HL-60 (cell line): ENCODE data around the gene CNTRL.

ENCODE experiments used
- GABPA ChIP-seq: IDR thresholded peaks from 2 replicates; pipeline ENCODE4 v1.6.1; 2012; ENCODE audit warnings: low read depth
- SPI1 ChIP-seq: IDR thresholded peaks from 2 replicates; pipeline ENCODE4 v1.6.1; 2012; ENCODE audit warnings: low read depth, mild to moderate bottlenecking, borderline replicate concordance
- TF ChIP-seq, protein P1 (sequence below): IDR thresholded peaks from one replicate; pipeline ENCODE4 v1.5.1; 2011; ENCODE audit warnings: low read length, control low read depth, inconsistent platforms; ENCODE audit not compliant: insufficient read depth
- TF ChIP-seq, protein P2 (sequence below): IDR thresholded peaks from 2 replicates; pipeline ENCODE4 v1.6.1; 2012; ENCODE audit warnings: low read depth; ENCODE audit not compliant: insufficient replicate concordance

DNA sequence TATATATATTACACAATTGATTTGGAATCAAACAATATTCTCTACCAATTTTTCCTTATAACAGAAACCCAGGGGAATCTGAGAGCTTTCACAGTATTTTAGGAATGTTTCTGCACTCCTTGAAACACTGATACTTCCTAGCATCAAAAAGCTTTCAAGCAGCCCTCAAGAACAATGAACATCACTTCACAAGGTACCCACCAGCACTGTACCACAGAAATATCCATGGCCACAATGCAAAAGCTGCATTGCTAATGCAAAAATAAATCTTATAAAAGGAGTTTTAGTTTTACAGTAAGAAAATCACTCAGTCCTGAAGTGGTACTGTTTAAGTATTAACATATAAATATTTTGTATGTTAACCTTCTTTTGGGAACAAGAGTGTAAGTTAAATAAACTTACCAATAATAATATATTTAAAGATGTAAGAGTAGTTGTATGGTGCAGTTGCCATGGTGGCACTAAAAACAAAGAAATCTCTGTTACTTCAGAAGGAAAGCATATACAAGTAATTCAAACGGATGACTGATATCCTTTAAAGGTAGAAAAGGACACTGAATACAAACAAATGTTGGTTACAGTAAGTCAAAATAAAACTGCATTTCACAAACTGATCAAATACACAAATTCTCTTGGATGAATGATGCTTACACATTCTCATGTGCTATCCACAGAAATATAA, 118.3 kb downstream of the CNTRL start:
- TF ChIP-seq, protein P1, sequence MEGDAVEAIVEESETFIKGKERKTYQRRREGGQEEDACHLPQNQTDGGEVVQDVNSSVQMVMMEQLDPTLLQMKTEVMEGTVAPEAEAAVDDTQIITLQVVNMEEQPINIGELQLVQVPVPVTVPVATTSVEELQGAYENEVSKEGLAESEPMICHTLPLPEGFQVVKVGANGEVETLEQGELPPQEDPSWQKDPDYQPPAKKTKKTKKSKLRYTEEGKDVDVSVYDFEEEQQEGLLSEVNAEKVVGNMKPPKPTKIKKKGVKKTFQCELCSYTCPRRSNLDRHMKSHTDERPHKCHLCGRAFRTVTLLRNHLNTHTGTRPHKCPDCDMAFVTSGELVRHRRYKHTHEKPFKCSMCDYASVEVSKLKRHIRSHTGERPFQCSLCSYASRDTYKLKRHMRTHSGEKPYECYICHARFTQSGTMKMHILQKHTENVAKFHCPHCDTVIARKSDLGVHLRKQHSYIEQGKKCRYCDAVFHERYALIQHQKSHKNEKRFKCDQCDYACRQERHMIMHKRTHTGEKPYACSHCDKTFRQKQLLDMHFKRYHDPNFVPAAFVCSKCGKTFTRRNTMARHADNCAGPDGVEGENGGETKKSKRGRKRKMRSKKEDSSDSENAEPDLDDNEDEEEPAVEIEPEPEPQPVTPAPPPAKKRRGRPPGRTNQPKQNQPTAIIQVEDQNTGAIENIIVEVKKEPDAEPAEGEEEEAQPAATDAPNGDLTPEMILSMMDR, result no peak
- TF ChIP-seq SPI1 (no peak), GABPA (no peak)
- TF ChIP-seq, protein P2, sequence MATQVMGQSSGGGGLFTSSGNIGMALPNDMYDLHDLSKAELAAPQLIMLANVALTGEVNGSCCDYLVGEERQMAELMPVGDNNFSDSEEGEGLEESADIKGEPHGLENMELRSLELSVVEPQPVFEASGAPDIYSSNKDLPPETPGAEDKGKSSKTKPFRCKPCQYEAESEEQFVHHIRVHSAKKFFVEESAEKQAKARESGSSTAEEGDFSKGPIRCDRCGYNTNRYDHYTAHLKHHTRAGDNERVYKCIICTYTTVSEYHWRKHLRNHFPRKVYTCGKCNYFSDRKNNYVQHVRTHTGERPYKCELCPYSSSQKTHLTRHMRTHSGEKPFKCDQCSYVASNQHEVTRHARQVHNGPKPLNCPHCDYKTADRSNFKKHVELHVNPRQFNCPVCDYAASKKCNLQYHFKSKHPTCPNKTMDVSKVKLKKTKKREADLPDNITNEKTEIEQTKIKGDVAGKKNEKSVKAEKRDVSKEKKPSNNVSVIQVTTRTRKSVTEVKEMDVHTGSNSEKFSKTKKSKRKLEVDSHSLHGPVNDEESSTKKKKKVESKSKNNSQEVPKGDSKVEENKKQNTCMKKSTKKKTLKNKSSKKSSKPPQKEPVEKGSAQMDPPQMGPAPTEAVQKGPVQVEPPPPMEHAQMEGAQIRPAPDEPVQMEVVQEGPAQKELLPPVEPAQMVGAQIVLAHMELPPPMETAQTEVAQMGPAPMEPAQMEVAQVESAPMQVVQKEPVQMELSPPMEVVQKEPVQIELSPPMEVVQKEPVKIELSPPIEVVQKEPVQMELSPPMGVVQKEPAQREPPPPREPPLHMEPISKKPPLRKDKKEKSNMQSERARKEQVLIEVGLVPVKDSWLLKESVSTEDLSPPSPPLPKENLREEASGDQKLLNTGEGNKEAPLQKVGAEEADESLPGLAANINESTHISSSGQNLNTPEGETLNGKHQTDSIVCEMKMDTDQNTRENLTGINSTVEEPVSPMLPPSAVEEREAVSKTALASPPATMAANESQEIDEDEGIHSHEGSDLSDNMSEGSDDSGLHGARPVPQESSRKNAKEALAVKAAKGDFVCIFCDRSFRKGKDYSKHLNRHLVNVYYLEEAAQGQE, result no peak
